HepG2 (cell line): ENCODE data around the gene PLCB1. TPM values are rescaled to one million over a fixed set of nuclear protein-coding genes. Genes with fewer than 3 reads are reported as not detected.

ENCODE experiments used
- CBX1 ChIP-seq: IDR thresholded peaks from one replicate; pipeline ENCODE4 v1.6.1; 2016; ENCODE audit warnings: antibody characterized with exemption, low read depth
- HCFC1 ChIP-seq: fragments of 150-350 bp; IDR thresholded peaks from 2 replicates; pipeline ENCODE4 v1.6.1; 2014; ENCODE audit warnings: low read depth, low read length
- HDAC2 ChIP-seq: sonication (generic); formaldehyde crosslinking; IDR thresholded peaks from 2 replicates; pipeline ENCODE4 v1.4.0; 2020; ENCODE audit warnings: missing genetic modification reagents
- MTA1 ChIP-seq: sonication (generic); formaldehyde crosslinking; IDR thresholded peaks from 2 replicates; pipeline ENCODE4 v1.4.0; 2020; ENCODE audit warnings: missing genetic modification reagents, mild to moderate bottlenecking, borderline replicate concordance
- NFRKB ChIP-seq: fragments of 450-650 bp; IDR thresholded peaks from 2 replicates; pipeline ENCODE4 v1.6.1; 2017
- RARG ChIP-seq: sonication (generic); formaldehyde crosslinking; IDR thresholded peaks from 2 replicates; pipeline ENCODE4 v1.4.0; 2020; ENCODE audit warnings: low read depth, mild to moderate bottlenecking, missing genetic modification reagents
- RBM39 ChIP-seq: fragments of 200-400 bp; formaldehyde crosslinking; IDR thresholded peaks from one replicate; pipeline ENCODE4 v1.6.1; 2018; ENCODE audit warnings: antibody characterized with exemption, mild to moderate bottlenecking, low read depth, low read length; ENCODE audit not compliant: poor library complexity, severe bottlenecking
- SAP130 ChIP-seq: IDR thresholded peaks from 2 replicates; pipeline ENCODE4 v1.6.1; 2016; ENCODE audit warnings: low read depth
- ZC3H4 ChIP-seq: sonication (generic); formaldehyde crosslinking; IDR thresholded peaks from 2 replicates; pipeline ENCODE4 v1.4.0; 2020; ENCODE audit warnings: missing genetic modification reagents, borderline replicate concordance
- ZHX2 ChIP-seq, 2 experiments: sonication (generic) in 1 of 2; formaldehyde crosslinking in 1 of 2; IDR thresholded peaks; 2 replicates each; pipeline versions ENCODE4 v1.6.1 to v1.9.0; 2014 to 2022; ENCODE audit warnings: antibody characterized with exemption in 1 of 2, borderline replicate concordance in 1 of 2, inconsistent platforms in 1 of 2, low read depth in 1 of 2, missing genetic modification reagents in 1 of 2
- ZNF138 ChIP-seq: sonication (generic); formaldehyde crosslinking; IDR thresholded peaks from 2 replicates; pipeline ENCODE4 v1.5.0; 2020; ENCODE audit warnings: mild to moderate bottlenecking, low read depth, missing genetic modification reagents
- ZNF670 ChIP-seq: sonication (generic); formaldehyde crosslinking; IDR thresholded peaks from 2 replicates; pipeline ENCODE4 v1.8.0; 2022; ENCODE audit warnings: mild to moderate bottlenecking, missing genetic modification reagents, borderline replicate concordance
- ZSCAN21 ChIP-seq: sonication (generic); formaldehyde crosslinking; IDR thresholded peaks from 2 replicates; pipeline ENCODE4 v1.8.0; 2022; ENCODE audit warnings: mild to moderate bottlenecking, missing genetic modification reagents, moderate library complexity, borderline replicate concordance
- polyA plus RNA-seq, 8 experiments: library from polyadenylated mRNA; depleted of rRNA in 3 of 8; stranded (reverse) in 7 of 8; unstranded in 1 of 8; fragments of >200 nt; fragmentation: Illumina TruSeq in 4 of 8; extraction: Trizol in 4 of 8; gene quantifications; 2 replicates each; pipeline versions ENCODE4 v1.2.1 to v1.2.3, GENCODE V29; 2011 to 2016; ENCODE audit warnings: low read depth in 4 of 8, missing spikeins in 1 of 8, mixed read lengths in 1 of 8; ENCODE audit not compliant: insufficient read depth in 1 of 8
- total RNA-seq, 5 experiments: library from RNA; depleted of rRNA; stranded (reverse); fragments of >200 nt; fragmentation: Illumina TruSeq; extraction: Trizol; gene quantifications; 2 replicates each; pipeline ENCODE4 v1.2.3, GENCODE V29; 2016; ENCODE audit warnings: low read depth in 1 of 5
- TF ChIP-seq, protein P1 (sequence below): sonication (generic); formaldehyde crosslinking; IDR thresholded peaks from 2 replicates; pipeline ENCODE4 v1.4.0; 2020; ENCODE audit warnings: mild to moderate bottlenecking, missing genetic modification reagents, borderline replicate concordance
- TF ChIP-seq, protein P2 (sequence below): sonication (generic); formaldehyde crosslinking; IDR thresholded peaks from 2 replicates; pipeline ENCODE4 v1.5.0; 2020; ENCODE audit warnings: mild to moderate bottlenecking, missing genetic modification reagents

PLCB1 gene
- total and polyA plus RNA-seq, 2 of the 13 experiments (the other 11 are each of a cell fraction or from before 2014, with no cell fraction given): 42.4 to 55.9 TPM

DNA sequence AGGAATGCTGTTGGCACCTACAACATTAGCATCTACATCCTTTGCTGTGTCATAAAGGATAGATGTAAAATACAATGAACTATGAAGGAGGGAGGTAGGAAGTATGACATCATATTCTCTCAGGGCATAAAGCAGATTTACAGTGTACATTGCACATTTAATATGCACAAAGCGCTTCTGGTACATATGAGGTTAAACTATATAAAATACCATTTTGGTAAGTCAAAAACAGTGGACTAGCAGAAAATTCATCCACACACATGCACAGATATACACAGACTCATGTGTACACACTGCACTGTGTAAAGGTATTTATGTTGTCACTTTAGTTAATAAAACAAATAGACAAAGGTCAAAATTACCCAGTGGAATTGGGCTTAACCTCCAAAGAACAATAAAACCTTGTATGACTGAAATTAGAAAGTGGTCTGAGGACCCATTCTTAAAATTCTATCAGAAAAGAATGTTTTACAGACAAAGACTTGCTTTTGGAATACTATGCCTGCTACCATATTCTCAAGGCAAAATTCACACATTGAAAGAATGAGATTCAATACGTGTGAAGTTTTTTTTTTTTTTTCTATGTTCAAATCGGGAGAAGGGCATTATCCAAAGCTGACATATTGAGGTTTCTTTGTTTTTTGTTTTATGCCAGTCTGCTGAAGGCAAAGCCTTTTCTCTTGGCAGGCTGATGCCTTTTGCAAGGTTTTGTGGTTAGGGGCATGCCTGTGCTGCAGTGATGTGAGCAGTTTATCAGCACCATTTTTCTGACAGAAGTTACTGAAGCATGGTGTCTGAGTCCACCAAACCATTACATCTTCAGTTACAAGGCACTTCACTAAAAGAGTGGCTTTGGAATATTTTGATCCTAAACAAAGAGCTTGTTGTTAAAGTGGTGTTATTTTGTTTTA, 199.0 kb downstream of the PLCB1 start (continued):
- TF ChIP-seq ZC3H4 (no peak), CBX1 (no peak), ZHX2 (IDR thresholded peaks at IDR 0.05; ENCODE audit: low read depth) (no peak), ZHX2 (CRISPR knock-in tag; IDR thresholded peaks at IDR 0.05; ENCODE audit: borderline replicate concordance) (no peak), SAP130 (CRISPR knock-in tag) (peak; percentile 70), NFRKB (no peak), HDAC2 (CRISPR knock-in tag) (peak; percentile 83), ZNF670 (CRISPR knock-in tag) (no peak), RBM39 (no peak), MTA1 (CRISPR knock-in tag) (no peak), ZNF138 (CRISPR knock-in tag) (no peak), RARG (CRISPR knock-in tag) (no peak), HCFC1 (no peak), ZSCAN21 (no peak)
- TF ChIP-seq, protein P1, sequence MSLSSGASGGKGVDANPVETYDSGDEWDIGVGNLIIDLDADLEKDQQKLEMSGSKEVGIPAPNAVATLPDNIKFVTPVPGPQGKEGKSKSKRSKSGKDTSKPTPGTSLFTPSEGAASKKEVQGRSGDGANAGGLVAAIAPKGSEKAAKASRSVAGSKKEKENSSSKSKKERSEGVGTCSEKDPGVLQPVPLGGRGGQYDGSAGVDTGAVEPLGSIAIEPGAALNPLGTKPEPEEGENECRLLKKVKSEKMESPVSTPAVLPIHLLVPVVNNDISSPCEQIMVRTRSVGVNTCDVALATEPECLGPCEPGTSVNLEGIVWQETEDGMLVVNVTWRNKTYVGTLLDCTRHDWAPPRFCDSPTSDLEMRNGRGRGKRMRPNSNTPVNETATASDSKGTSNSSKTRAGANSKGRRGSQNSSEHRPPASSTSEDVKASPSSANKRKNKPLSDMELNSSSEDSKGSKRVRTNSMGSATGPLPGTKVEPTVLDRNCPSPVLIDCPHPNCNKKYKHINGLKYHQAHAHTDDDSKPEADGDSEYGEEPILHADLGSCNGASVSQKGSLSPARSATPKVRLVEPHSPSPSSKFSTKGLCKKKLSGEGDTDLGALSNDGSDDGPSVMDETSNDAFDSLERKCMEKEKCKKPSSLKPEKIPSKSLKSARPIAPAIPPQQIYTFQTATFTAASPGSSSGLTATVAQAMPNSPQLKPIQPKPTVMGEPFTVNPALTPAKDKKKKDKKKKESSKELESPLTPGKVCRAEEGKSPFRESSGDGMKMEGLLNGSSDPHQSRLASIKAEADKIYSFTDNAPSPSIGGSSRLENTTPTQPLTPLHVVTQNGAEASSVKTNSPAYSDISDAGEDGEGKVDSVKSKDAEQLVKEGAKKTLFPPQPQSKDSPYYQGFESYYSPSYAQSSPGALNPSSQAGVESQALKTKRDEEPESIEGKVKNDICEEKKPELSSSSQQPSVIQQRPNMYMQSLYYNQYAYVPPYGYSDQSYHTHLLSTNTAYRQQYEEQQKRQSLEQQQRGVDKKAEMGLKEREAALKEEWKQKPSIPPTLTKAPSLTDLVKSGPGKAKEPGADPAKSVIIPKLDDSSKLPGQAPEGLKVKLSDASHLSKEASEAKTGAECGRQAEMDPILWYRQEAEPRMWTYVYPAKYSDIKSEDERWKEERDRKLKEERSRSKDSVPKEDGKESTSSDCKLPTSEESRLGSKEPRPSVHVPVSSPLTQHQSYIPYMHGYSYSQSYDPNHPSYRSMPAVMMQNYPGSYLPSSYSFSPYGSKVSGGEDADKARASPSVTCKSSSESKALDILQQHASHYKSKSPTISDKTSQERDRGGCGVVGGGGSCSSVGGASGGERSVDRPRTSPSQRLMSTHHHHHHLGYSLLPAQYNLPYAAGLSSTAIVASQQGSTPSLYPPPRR: peak; percentile 81; the same call in 1 of the 2 replicates
- TF ChIP-seq, protein P2, sequence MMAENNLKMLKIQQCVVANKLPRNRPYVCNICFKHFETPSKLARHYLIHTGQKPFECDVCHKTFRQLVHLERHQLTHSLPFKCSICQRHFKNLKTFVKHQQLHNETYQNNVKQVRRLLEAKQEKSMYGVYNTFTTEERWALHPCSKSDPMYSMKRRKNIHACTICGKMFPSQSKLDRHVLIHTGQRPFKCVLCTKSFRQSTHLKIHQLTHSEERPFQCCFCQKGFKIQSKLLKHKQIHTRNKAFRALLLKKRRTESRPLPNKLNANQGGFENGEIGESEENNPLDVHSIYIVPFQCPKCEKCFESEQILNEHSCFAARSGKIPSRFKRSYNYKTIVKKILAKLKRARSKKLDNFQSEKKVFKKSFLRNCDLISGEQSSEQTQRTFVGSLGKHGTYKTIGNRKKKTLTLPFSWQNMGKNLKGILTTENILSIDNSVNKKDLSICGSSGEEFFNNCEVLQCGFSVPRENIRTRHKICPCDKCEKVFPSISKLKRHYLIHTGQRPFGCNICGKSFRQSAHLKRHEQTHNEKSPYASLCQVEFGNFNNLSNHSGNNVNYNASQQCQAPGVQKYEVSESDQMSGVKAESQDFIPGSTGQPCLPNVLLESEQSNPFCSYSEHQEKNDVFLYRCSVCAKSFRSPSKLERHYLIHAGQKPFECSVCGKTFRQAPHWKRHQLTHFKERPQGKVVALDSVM: no peak
